OCI-LY1 (cell line): Measurements from ENCODE around the gene TSPAN8.

Experiments
- CTCF ChIP-seq: fragments of 200-600 bp; sonication (generic), shearing (Covaris generic); IDR thresholded peaks from 2 replicates; pipeline ENCODE4 v1.5.1; 2017; ENCODE audit warnings: mild to moderate bottlenecking, antibody characterized with exemption, low read length, moderate library complexity, mixed read lengths
- EZH2 ChIP-seq: fragments of 200-600 bp; sonication (generic), shearing (Covaris generic); IDR thresholded peaks from 2 replicates; pipeline ENCODE4 v1.8.0; 2017; ENCODE audit warnings: borderline replicate concordance, mixed run types, mild to moderate bottlenecking, antibody characterized with exemption, low read length, moderate library complexity, mixed read lengths

- TF ChIP-seq CTCF: no peak
- TF ChIP-seq EZH2: no peak
Measured at GRCh38 chr12:71161591-71161990, 3.8 kb upstream of the TSPAN8 start.
